ENCODE results near the gene CDC40.
"Not testable (repeated sequence)": the region's sequence is repeated elsewhere in the genome, so short reads cannot be mapped to it uniquely, and the experiment has no call there.

The CDC40 gene

GRCh38 chr6:110272781-110273180 is 92.6 kb downstream of the CDC40 start:
- FAIRE-seq: not testable (repeated sequence)

GRCh38 chr6:110277100-110277665 is 97.0 kb downstream of the CDC40 start:
- FAIRE-seq: no peak

All from A204.1 (cell line).